Stimulated activated CD4-positive, alpha-beta T cell treated with anti-CD3 and anti-CD28 coated beads, Interleukin-12 subunit alpha, Interleukin-12 subunit beta, amount 100 ng/mL, for 4 hours (primary cell): ENCODE results near the gene HSF2BP.
"Not testable (repeated sequence)": the region's sequence is repeated elsewhere in the genome, so short reads cannot be mapped to it uniquely, and the experiment has no call there.

Source experiments
- DNase-seq: peaks from one replicate; pipeline ENCODE4 v3.0.0-alpha.2; 2020

HSF2BP gene

DNA sequence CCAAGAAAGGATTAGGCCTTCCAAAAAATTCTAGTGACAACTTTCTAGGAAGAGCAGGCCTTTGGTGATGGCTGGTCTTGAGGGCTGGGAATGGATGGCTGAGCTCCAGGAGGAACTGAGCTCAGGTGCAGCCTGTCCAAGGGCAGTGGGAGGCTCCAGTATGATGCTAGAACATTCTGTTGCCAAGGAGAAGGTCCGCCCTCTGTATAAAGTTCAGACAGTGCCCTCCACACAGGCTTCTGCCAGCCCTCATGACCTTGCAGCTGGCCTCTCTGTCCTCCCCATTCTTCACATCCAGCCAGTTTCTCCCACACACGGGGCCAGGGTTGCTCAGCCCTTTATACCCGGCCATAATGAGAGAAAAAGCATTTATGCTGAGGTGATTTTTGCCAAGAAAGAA is 146.3 kb downstream of the HSF2BP start:
- not testable (repeated sequence) for DNase-seq

DNA sequence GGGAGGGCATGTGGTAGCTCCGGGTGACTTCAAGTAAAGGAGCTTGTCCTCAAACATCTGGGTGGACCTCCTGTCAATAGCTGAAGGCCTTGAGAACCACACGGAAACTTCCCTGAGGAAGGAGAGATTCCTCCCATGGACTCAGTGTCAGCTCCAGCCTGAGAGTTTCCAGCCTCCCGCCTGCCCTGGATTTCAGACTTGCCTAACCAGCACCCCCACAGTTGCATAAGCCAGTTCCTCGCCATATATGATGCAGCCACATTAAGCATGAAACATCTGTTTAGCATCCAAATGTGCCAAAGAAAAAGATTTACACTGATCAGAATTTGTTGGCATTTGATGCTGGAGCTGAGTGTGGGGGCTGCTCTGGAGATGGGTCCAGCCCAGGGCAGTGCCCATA is 148.1 kb downstream of the HSF2BP start:
- DNase-seq, result not testable (repeated sequence)

DNA sequence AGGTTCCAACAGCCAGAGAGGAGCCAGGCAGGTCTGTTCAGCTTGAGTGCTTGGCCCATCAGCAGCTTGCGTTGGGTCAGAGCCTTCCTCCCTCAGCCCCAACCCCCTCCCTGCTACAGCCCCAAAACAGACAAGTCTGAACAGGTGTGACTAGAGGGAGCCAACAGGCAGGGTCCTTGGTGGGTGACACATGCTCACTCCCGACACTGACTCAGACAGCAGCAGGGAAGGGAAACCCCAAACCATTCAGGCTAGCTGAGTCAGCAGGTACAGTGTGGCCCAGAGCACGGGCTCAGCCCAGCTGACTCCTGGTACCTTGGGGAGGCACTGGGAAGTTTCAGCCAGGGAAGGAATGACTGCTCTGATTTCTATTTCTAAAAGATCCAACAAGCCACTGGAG is 148.6 kb downstream of the HSF2BP start:
- DNase-seq, result not testable (repeated sequence)

DNA sequence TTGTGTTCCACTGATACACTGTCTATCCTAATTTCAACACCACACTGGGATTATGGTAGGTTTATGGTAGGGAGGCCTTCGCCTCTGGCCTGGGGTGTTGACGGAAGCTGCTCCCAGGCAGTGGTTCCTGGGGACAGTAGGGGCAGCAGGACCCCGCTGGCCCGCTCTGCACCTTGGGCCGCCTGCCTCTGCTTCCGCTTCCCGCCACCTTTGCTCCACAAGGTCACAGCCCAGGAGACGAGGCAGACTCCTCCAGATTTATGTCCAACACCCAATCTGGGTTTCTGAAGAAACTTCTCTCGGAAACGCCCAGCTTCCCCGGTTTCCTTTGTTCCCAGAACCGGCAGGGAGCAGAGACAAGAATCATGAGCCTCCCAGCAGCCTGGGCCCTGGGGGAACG is 155.4 kb downstream of the HSF2BP start:
- not testable (repeated sequence) for DNase-seq

DNA sequence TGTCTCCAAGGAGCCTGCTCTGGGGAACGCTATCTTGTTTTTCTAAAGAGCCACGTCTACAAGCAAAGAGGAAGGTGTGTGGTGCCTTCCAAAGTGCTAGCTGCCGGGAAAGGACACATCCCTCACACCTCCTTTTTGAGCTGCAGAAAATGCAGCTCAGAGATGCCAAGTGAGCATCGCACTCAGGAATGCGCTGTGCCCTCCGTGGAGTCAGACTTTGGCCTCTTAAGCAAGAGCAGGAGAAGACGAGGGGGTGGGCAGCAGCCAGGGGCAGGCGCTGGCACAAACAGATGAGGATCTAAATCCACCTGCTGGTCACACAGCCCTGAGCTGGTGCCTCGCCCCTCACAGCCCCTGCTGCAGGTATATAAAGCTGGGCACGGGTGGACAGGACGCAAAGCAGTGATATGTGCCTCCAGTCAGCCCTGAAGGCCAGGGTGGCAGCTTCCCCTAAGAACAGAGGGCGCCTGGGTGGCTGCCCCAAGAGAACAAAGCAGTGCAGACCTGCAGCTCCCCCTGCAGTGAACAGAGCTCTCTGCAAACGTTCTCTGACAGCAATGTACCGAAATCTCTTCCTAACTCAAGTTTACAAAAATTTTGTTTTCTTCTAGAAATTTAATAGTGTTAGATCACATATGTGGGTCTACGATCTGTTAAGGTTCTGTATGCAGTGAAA is 156.1 kb downstream of the HSF2BP start:
- not testable (repeated sequence) for DNase-seq

DNA sequence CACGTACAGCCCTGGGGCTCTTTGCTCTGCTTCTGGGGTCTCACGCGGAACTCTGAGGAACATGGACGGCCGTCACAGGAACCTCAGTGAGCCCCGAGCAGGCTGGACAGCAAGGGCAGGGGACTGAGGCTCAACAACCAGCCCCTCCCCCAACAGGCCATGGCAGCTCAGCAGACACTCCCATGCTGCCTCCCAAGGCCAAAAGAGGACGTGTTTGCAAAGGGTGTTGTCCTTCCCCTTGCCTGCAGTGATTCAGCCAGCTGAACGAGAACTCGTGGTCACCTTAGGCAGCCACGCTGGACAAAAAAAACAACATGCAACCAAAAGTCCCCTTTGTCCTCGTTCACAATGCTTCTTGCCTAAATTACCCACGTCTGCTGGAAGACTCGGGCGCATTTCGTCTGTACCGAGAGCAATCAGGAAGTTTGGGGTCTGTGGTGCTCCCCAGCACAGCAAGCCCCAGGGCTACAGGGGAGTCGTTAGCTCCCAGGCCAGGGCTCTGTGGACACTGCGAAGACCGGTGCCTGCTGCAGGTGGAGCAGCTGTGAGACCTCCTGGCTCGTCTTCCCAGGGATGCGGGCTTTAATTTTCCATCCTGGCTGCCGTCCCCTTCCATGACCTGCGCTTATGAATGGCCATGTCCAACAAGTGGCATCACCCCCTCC is 156.7 kb downstream of the HSF2BP start:
- DNase-seq, result not testable (repeated sequence)

DNA sequence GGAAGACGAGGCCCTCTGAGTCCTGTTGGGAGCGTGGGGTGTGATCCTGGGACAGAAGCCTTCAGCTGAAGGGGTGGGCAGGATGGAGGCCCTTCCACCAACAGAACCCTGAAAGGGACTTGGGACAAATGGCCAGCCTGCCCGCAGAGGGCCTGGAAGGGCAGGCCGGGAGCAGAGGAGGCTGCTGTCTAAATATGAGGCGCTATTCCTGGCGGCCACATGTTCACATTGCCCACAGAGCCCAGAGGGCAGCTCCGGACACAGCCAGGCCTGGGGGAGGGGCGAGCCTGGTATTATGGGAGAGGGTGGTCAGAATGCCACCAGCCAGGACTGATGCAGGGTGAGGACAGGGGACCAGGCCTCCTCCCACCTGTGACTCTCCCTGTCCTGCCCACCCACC is 160.4 kb downstream of the HSF2BP start:
- DNase-seq, result not testable (repeated sequence)

DNA sequence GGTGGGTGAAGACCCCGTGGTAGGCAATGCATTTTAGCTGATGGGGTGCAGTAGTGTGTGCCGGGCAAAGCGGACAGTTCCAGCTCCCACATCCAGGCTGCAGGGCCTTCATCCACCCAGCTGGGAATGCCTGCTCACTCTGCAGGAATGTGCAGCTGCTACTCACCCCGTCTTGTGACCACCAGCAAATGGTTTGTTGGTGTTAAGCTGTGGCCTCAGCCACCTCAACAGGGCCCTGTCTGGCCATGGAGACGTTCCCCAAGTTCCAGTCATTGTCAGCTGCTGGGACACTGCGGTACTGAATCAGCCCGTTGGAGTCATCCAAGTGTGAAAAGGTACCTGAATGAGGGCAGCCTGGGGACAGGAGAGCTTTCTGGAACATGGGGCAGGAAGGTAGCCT is 161.2 kb downstream of the HSF2BP start:
- DNase-seq, result not testable (repeated sequence)

DNA sequence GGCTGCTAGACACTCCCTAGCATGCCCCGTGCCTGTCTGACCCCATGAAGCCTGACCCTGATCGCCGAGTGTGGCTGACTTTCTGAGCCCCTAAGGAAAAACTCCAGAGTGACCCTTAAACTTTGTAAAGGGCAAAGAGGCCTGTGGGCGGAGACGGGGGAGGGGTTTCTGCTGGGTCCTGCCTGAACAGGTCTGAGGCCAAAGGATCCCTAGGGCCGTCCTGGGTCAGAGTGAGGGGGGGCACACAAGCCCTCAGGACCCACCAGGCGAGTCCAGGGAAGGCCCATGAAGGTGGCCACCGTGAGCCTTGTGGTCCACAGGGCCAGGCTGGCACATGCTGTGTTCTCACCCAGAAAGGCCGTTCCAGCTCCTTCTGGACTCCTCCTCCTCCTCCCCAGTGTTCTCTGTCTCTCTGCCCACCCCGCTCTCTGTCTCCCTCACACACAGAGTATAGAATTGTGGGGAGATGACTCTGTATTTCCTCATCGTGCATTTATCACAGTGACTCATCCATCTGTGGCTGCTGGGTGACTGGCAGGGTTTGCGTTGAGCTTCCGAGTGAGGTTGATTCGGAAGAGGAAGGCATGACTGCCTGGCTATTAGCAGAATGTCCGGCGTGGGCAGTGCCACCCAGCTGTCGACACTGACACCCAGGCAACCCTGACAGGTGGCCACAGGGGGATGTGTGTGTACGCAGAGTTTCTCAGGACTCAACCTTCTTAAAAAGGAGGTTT is 164.8 kb downstream of the HSF2BP start:
- not testable (repeated sequence) for DNase-seq

DNA sequence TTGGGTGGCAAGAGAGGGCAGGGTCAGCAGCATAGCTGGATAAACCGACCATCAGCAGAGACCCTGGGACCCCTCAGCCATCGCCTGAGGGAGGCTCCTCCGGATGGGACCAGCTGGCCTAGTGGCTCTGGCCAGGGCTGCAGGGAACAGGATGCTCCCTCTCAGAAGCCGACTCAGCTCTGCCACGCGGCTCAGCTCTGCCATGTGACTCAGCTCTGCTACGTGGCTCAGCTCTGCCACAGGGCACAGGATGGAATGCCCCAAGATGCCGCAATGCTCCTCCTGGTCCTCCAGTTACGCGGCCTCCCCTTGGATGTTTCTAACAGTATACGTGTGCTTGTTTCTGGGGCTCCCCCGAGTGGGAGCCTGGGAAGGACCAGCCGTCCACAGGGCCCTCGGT is 165.8 kb downstream of the HSF2BP start:
- not testable (repeated sequence) for DNase-seq

DNA sequence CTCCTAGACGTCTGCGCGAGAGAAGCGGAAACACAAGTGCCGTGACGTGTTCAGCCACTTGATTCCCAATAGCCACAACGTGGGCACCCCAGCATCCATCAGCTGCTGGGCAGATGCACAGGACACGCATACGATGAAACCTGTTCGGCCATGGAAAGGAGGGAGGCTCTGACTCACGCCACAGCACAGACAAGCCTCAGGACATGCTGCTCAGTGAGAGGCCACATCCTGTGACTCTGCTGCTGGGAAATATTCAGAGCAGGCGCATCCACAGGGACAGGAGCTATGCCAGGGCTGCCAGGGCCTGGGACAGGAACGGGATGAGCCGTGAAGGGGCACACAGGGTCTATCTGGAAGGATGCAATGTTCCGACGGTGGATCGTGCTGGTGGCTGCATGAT is 171.1 kb downstream of the HSF2BP start:
- DNase-seq, result not testable (repeated sequence)

DNA sequence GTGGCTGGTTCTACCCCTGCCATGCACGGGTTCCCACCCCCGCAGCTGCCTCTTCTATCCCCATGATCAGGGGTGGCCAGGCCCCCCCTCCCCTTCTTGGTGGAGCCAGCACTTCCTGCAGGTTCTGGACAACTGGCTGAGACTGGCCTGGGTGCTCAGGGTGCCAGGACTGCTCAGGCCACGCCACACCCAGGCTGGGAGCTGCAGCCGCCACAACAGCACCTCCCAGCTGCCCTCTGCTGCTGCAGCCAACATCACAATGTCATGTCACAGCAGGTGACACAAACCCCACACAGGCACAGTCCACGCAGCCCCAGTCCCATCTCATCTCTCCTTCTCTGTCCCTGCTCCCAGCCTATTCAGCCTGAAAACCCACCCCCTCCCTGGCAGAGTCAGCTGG is 173.2 kb downstream of the HSF2BP start:
- DNase-seq, result not testable (repeated sequence)

DNA sequence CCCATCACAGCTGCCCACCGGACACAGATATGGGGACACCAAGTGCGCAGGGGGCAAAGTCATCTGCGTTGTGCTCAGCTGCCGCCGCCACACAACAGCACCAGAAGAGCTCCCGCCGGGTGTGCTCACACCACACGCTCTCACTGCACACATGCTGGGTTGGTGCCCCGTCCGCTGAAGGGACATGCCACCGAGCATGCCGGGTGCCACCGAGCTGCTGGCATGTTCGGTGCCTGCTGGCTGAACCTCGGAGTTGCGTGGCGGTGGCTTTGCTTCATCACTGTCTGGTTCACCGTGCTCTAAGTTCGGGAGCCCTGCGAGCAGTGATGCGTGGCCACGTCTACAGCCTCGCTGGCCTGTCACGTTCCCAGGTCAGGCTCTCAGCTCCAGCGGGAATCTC is 174.3 kb downstream of the HSF2BP start:
- not testable (repeated sequence) for DNase-seq

DNA sequence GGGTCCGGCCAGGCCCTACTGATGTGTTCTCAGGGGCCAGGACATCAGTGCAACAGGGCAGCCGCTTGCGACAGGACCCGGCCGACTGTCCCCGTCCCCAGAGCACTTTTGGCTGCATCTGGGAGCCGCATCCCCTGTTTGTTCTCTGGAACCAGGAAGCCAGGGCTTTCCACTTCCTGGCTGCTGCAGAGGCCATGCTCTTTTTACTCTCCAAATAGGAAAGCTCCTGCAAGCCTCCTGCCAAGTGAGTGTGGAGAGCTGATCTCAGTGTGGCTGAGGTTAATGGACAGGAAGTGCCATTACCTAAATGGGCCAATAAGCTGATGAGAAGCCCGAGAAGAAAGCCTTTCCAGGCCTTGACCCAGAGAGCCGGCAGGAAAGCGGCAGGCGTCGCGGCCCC is 180.1 kb downstream of the HSF2BP start:
- not testable (repeated sequence) for DNase-seq
